A673 (cell line): ENCODE results near the gene KLHDC4. TPM values are rescaled to one million over a fixed set of nuclear protein-coding genes. Genes with fewer than 3 reads are reported as not detected.

Experiments used
- BruUV-seq: library from RNA; stranded (reverse); fragments of 400-500 nt; replicated peaks from 2 replicates; lab custom pipeline; 2021; lab: Mats Ljungman, UMichigan
- CTCF ChIA-PET: fragments of 300-600 bp; sonication (Branson Sonifier 250); formaldehyde crosslinking; loops from one replicate; lab custom pipeline; 2022; ENCODE audit warnings: antibody characterized with exemption; lab: Charles Lee
- POLR2A ChIA-PET: fragments of 300-600 bp; sonication (Branson Sonifier 250); formaldehyde crosslinking; loops from one replicate; lab custom pipeline; 2022; ENCODE audit warnings: antibody characterized with exemption; ENCODE audit not compliant: low non-redundant PET; lab: Charles Lee
- DNase-seq: peaks from one replicate; pipeline ENCODE4 v3.0.0-alpha.2; 2015; ENCODE audit warnings: low spot score
- H3K27ac ChIP-seq: fragments of 200-600 bp; sonication (generic); 2 replicates; pipeline ENCODE4 v1.5.1; 2016; ENCODE audit warnings: mixed run types, low read depth, mild to moderate bottlenecking, mixed read lengths, antibody characterized with exemption, low read length; ENCODE audit not compliant: poor library complexity, severe bottlenecking
- H3K27me3 ChIP-seq: fragments of 200-600 bp; sonication (generic); replicated peaks from 2 replicates; pipeline ENCODE4 v1.6.1; 2017; ENCODE audit warnings: mixed run types, low read depth, mild to moderate bottlenecking, mixed read lengths, antibody characterized with exemption, low read length; ENCODE audit not compliant: insufficient read depth, poor library complexity
- H3K36me3 ChIP-seq: fragments of 200-600 bp; sonication (generic); 2 replicates; pipeline ENCODE4 v1.6.1; 2016; ENCODE audit warnings: mixed run types, mild to moderate bottlenecking, mixed read lengths, antibody characterized with exemption, low read length; ENCODE audit not compliant: insufficient read depth, poor library complexity, severe bottlenecking
- H3K4me1 ChIP-seq: fragments of 200-600 bp; sonication (generic); 2 replicates; pipeline ENCODE4 v1.6.1; 2017; ENCODE audit warnings: mixed run types, mild to moderate bottlenecking, mixed read lengths, antibody characterized with exemption, low read length; ENCODE audit not compliant: insufficient read depth, poor library complexity, severe bottlenecking
- H3K4me3 ChIP-seq: fragments of 200-600 bp; sonication (generic); 2 replicates; pipeline ENCODE4 v1.5.1; 2016; ENCODE audit warnings: low read depth, mixed run types, mild to moderate bottlenecking, mixed read lengths, low read length; ENCODE audit not compliant: poor library complexity, severe bottlenecking
- H3K9me3 ChIP-seq: fragments of 200-600 bp; sonication (generic); 2 replicates; pipeline ENCODE4 v1.6.1; 2016; ENCODE audit warnings: mixed run types, low read depth, mild to moderate bottlenecking, mixed read lengths, antibody characterized with exemption, low read length; ENCODE audit not compliant: poor library complexity, severe bottlenecking
- EZH2 ChIP-seq: fragments of 200-600 bp; sonication (generic); IDR thresholded peaks from 2 replicates; pipeline ENCODE4 v1.6.1; 2017; ENCODE audit warnings: borderline replicate concordance, low read depth, mild to moderate bottlenecking, mixed read lengths, antibody characterized with exemption, low read length; ENCODE audit not compliant: poor library complexity, severe bottlenecking
- intact Hi-C: fragments of 100-400 bp; cut with micrococcal nuclease; formaldehyde crosslinking; loops from one replicate; pipeline ENCODE4 v1.10.0; 2022; ENCODE audit not compliant: unreplicated experiment
- total RNA-seq: library from RNA; stranded (reverse); gene quantifications from 2 replicates; pipeline ENCODE4 v1.2.3, GENCODE V29; 2021
- TF ChIP-seq, protein P1 (sequence below): fragments of 300-800, 200-600 bp; sonication (generic); conservative IDR thresholded peaks from 2 replicates; pipeline ENCODE4 v1.5.1; 2017; ENCODE audit warnings: low read depth, mild to moderate bottlenecking, antibody characterized with exemption, low read length, moderate library complexity, mixed read lengths

The KLHDC4 gene
- total RNA-seq, 1 experiment from 2014 or later: 86.6 TPM

DNA sequence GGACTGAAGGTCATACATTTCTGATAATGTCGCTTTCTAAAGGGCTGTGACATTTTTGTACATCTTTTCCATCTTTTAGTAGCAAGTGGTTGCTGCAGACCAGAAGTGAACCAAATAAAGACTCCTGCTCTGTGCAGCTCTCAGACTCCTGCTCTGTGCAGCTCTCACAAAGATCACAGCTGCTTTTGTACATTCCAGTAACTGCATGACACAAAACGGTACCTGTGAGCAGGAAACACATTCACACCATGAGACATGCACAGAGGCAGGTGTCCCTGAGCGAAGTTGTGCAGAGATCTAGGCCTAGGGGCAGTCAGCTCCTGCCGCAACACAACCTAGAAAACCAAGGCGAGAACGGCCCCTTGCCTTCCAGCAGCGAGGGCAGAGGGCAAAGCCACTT is 67.5 kb downstream of the KLHDC4 start:
- ChIA-PET POLR2A (no interaction called here), CTCF (no interaction called here)
- Histone ChIP-seq H3K4me1 (no peaks in the 10 kb centered on the region), H3K27me3 (no peaks in the 10 kb centered on the region), H3K9me3 (no peaks in the 10 kb centered on the region), H3K4me3 (no peak overlapping the region), H3K27ac (no peak overlapping the region), H3K36me3 (peaks cover 17% of the 10 kb centered on the region)
- no peak for TF ChIP-seq EZH2
- TF ChIP-seq, protein P1, sequence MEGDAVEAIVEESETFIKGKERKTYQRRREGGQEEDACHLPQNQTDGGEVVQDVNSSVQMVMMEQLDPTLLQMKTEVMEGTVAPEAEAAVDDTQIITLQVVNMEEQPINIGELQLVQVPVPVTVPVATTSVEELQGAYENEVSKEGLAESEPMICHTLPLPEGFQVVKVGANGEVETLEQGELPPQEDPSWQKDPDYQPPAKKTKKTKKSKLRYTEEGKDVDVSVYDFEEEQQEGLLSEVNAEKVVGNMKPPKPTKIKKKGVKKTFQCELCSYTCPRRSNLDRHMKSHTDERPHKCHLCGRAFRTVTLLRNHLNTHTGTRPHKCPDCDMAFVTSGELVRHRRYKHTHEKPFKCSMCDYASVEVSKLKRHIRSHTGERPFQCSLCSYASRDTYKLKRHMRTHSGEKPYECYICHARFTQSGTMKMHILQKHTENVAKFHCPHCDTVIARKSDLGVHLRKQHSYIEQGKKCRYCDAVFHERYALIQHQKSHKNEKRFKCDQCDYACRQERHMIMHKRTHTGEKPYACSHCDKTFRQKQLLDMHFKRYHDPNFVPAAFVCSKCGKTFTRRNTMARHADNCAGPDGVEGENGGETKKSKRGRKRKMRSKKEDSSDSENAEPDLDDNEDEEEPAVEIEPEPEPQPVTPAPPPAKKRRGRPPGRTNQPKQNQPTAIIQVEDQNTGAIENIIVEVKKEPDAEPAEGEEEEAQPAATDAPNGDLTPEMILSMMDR: no peak
- intact Hi-C loops: no loop called here
- DNase-seq: no peak
- no TSS peak for BruUV-seq

DNA sequence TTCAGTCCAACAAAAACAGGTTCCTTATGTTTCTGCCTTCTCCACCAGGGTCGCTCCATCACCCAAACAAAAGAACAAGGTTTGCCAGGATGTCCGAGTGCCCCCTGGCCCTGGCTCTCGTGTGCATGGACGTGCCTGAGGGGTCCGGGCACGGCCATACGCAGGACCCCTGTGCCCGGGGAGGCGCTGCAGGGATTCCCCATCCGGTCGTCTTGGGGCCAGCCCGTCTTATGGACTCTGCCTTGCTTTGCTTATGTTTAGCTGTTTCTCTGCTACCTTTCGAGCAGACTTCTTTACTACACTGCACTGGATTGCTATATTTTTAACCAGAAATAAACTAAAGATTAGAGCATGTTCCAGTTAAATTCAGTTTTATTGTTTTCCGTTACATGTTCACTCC is 68.0 kb downstream of the KLHDC4 start:
- ChIA-PET CTCF (no interaction called here), POLR2A (no interaction called here)
- BruUV-seq: no TSS peak
- Histone ChIP-seq H3K9me3 (no peaks in the 10 kb centered on the region), H3K4me1 (no peaks in the 10 kb centered on the region), H3K27ac (no peak overlapping the region), H3K36me3 (peaks cover 15% of the 10 kb centered on the region), H3K4me3 (no peak overlapping the region), H3K27me3 (no peaks in the 10 kb centered on the region)
- TF ChIP-seq, protein P1: no peak
- no peak for TF ChIP-seq EZH2
- intact Hi-C loops: no loop called here
- no peak for DNase-seq

DNA sequence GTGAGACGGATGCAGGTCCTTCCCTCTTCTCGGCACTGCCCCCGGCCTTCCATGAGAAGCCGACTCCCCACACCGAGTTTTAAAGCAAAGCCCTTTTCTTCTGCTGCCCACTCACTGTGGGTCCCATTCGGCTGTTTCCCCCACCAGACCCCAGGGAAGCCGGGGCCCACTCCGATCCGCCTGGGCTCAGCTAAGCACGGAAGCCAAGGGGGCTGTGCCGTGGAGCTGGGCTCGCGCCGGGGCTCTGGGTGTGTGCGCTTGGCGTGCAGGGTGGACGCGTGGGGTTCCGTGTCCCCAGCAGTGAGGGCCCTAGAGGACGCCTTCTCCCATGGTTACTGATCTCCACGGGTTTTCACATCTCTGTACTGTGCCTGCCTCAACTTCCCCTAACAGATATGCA is 68.5 kb downstream of the KLHDC4 start:
- BruUV-seq: no TSS peak
- H3K27me3 ChIP-seq: no peaks in the 10 kb centered on the region
- CTCF ChIA-PET: no interaction called here
- POLR2A ChIA-PET: interaction anchor here (0.5 kb wide), 1 partner anchor 1134 kb away, joined by 4 read pairs; no protein-coding TSS in a partner anchor
- H3K36me3 ChIP-seq: peaks cover 10% of the 10 kb centered on the region
- no peak overlapping the region for H3K4me3 ChIP-seq
- no peak for DNase-seq
- TF ChIP-seq EZH2: no peak
- TF ChIP-seq, protein P1: no peak
- H3K9me3 ChIP-seq: no peaks in the 10 kb centered on the region
- no peak overlapping the region for H3K27ac ChIP-seq
- intact Hi-C loops: no loop called here
- no peaks in the 10 kb centered on the region for H3K4me1 ChIP-seq
